ENCODE measurements around the gene ZNF613.
A peak's percentile ranks its signal among the peaks of the same experiment; 100 is the strongest.

Gene ZNF613

GRCh38 chr19:51926784-51927741 is at the start of gene ZNF613:
TSS of gene ZNF613 (plus strand) at chr19:51927472. CDS start at chr19:51936221, 8,749 bp downstream.
- Histone ChIP-seq H3K27me3 (replicated peaks; ENCODE audit: control insufficient read depth, insufficient read depth, low read length) (no peaks in the 10 kb centered on the region), H3K4me3 (replicated peaks; ENCODE audit: low read depth, low read length) (peak within 1 kb of the TSS; percentile 88), H3K36me3 (ENCODE audit: control insufficient read depth, insufficient read depth, low read length) (no peaks in the 10 kb centered on the region; the same call in 1 of the 2 replicates)
- peak; percentile 84 for DNase-seq (ENCODE audit: extremely low read depth, insufficient read length)
- peak; percentile 21 for TF ChIP-seq CTCF (IDR thresholded peaks at IDR 0.05; ENCODE audit: insufficient read depth, low read length, poor library complexity, severe bottlenecking)

- TF ChIP-seq CTCF (IDR thresholded peaks at IDR 0.05; ENCODE audit: insufficient read depth, low read length, poor library complexity, severe bottlenecking), result no peak
- no peak overlapping the region for H3K4me3 ChIP-seq (replicated peaks; ENCODE audit: low read depth, low read length)
- H3K27me3 ChIP-seq (replicated peaks; ENCODE audit: control insufficient read depth, insufficient read depth, low read length), result no peaks in the 10 kb centered on the region
- DNase-seq (ENCODE audit: extremely low read depth, insufficient read length), result no peak
- H3K36me3 ChIP-seq (ENCODE audit: control insufficient read depth, insufficient read depth, low read length), result peaks cover 3% of the 10 kb centered on the region
Measured at GRCh38 chr19:51882518-51882917, 44.8 kb upstream of the ZNF613 start.

GRCh38 chr19:51884713-51885112 is 42.6 kb upstream of the ZNF613 start:
- H3K27me3 ChIP-seq (replicated peaks; ENCODE audit: control insufficient read depth, insufficient read depth, low read length), result no peaks in the 10 kb centered on the region
- no peak for DNase-seq (ENCODE audit: extremely low read depth, insufficient read length)
- H3K36me3 ChIP-seq (ENCODE audit: control insufficient read depth, insufficient read depth, low read length), result peaks cover 5% of the 10 kb centered on the region
- no peak for TF ChIP-seq CTCF (IDR thresholded peaks at IDR 0.05; ENCODE audit: insufficient read depth, low read length, poor library complexity, severe bottlenecking)
- H3K4me3 ChIP-seq (replicated peaks; ENCODE audit: low read depth, low read length), result no peak overlapping the region

- DNase-seq (ENCODE audit: extremely low read depth, insufficient read length), result peak; percentile 6
- Histone ChIP-seq H3K27me3 (replicated peaks; ENCODE audit: control insufficient read depth, insufficient read depth, low read length) (no peaks in the 10 kb centered on the region), H3K36me3 (ENCODE audit: control insufficient read depth, insufficient read depth, low read length) (peaks cover 13% of the 10 kb centered on the region), H3K4me3 (replicated peaks; ENCODE audit: low read depth, low read length) (peak within 1 kb of the TSS; percentile 2)
- no peak for TF ChIP-seq CTCF (IDR thresholded peaks at IDR 0.05; ENCODE audit: insufficient read depth, low read length, poor library complexity, severe bottlenecking)
Measured at GRCh38 chr19:51887522-51888498, 39.5 kb upstream of the ZNF613 start, which contains the start of gene ZNF577. TSS of gene ZNF577 (minus strand) at chr19:51887951. CDS start at chr19:51880382, 7,569 bp downstream.

- Histone ChIP-seq H3K27me3 (replicated peaks; ENCODE audit: control insufficient read depth, insufficient read depth, low read length) (no peaks in the 10 kb centered on the region), H3K36me3 (ENCODE audit: control insufficient read depth, insufficient read depth, low read length) (peaks cover 15% of the 10 kb centered on the region), H3K4me3 (replicated peaks; ENCODE audit: low read depth, low read length) (no peak overlapping the region)
- DNase-seq (ENCODE audit: extremely low read depth, insufficient read length), result no peak
- no peak for TF ChIP-seq CTCF (IDR thresholded peaks at IDR 0.05; ENCODE audit: insufficient read depth, low read length, poor library complexity, severe bottlenecking)
Measured at GRCh38 chr19:51889934-51890333, 37.3 kb upstream of the ZNF613 start.

All from GM06990 (cell line).